H1 (cell line): Measurements from ENCODE around the gene TLK1. TPM values are rescaled to one million over a fixed set of nuclear protein-coding genes. Genes with fewer than 3 reads are reported as not detected.

Source experiments
- CTCF ChIA-PET: fragments of 300-600 bp; sonication (Branson Sonifier 250); formaldehyde crosslinking; loops from one replicate; lab custom pipeline; 2021; ENCODE audit not compliant: partially characterized antibody; lab: Charles Lee
- POLR2A ChIA-PET: fragments of 300-600 bp; sonication (Branson Sonifier 250); formaldehyde crosslinking; loops from one replicate; lab custom pipeline; 2021; ENCODE audit warnings: inconsistent platforms; ENCODE audit not compliant: partially characterized antibody; lab: Charles Lee
- DNase-seq, 2 experiments: peaks; one replicate each; pipeline versions ENCODE4 v3.0.0 to v3.0.0-alpha.2; 2010 to 2022; ENCODE audit warnings: low spot score in 2 of 2, low read depth in 1 of 2, mixed read lengths in 1 of 2
- FAIRE-seq: peaks from 2 replicates; lab custom pipeline; 2011; peaks lifted over from hg19 to GRCh38; lab: Jason Lieb, UNC
- H2AFZ ChIP-seq: 2 replicates; pipeline ENCODE4 v1.8.1; 2012; ENCODE audit warnings: low read length, inconsistent platforms
- H2AK5ac ChIP-seq: 2 replicates; pipeline ENCODE4 v1.6.1; 2013; ENCODE audit warnings: low read depth, low read length
- H2BK120ac ChIP-seq: replicated peaks from 2 replicates; pipeline ENCODE3; 2013; ENCODE audit warnings: low read depth, low read length, inconsistent platforms
- H2BK12ac ChIP-seq: 2 replicates; pipeline ENCODE4 v1.6.1; 2013; ENCODE audit warnings: low read depth, low read length
- H2BK15ac ChIP-seq: 2 replicates; pipeline ENCODE4 v1.6.1; 2013; ENCODE audit warnings: low read length
- H2BK20ac ChIP-seq: 2 replicates; pipeline ENCODE4 v1.6.1; 2013; ENCODE audit warnings: low read length
- H2BK5ac ChIP-seq: 2 replicates; pipeline ENCODE4 v1.6.1; 2013; ENCODE audit warnings: low read depth, low read length
- H3K14ac ChIP-seq: 2 replicates; pipeline ENCODE4 v1.6.1; 2013; ENCODE audit warnings: inconsistent platforms; ENCODE audit not compliant: insufficient read length
- H3K18ac ChIP-seq: 2 replicates; pipeline ENCODE4 v1.6.1; 2013; ENCODE audit warnings: low read length; ENCODE audit errors: extremely low read depth
- H3K23ac ChIP-seq: 2 replicates; pipeline ENCODE4 v1.6.1; 2013; ENCODE audit warnings: inconsistent platforms; ENCODE audit not compliant: insufficient read length
- H3K23me2 ChIP-seq: 2 replicates; pipeline ENCODE4 v1.6.1; 2013; ENCODE audit warnings: low read depth, low read length
- H3K27ac ChIP-seq: 2 replicates; pipeline ENCODE4 v1.6.1; 2011; ENCODE audit warnings: low read depth, low read length, inconsistent platforms
- H3K27me3 ChIP-seq, 4 experiments: replicated peaks in 1 of 4; 1 replicate in 1 of 4; 2 replicates in 3 of 4; pipeline versions ENCODE4 v1.6.1 to v1.8.1; 2011 to 2013; ENCODE audit warnings: low read length in 3 of 4, mild to moderate bottlenecking in 3 of 4, inconsistent platforms in 2 of 4, mixed read lengths in 2 of 4, moderate library complexity in 1 of 4; ENCODE audit not compliant: control insufficient read depth in 3 of 4, insufficient read depth in 3 of 4; ENCODE audit errors: extremely low read depth in 1 of 4
- H3K36me3 ChIP-seq, 4 experiments: 2 replicates each; pipeline versions ENCODE4 v1.6.1 to v1.8.1; 2011 to 2013; ENCODE audit warnings: mild to moderate bottlenecking in 4 of 4, low read length in 3 of 4, moderate library complexity in 2 of 4, control low read depth in 1 of 4, inconsistent platforms in 1 of 4; ENCODE audit not compliant: insufficient read depth in 4 of 4, control insufficient read depth in 2 of 4
- H3K4ac ChIP-seq: replicated peaks from 2 replicates; pipeline ENCODE3; 2013; ENCODE audit warnings: low read length, low read depth, mixed read lengths, inconsistent platforms; ENCODE audit not compliant: insufficient read length
- H3K4me1 ChIP-seq, 4 experiments: replicated peaks in 1 of 4; 1 replicate in 1 of 4; 2 replicates in 3 of 4; pipeline versions ENCODE4 v1.6.1 to v1.8.1; 2011 to 2013; ENCODE audit warnings: low read length in 3 of 4, inconsistent platforms in 2 of 4, mixed read lengths in 1 of 4; ENCODE audit not compliant: insufficient read depth in 4 of 4, control insufficient read depth in 3 of 4
- H3K4me2 ChIP-seq, 2 experiments: 2 replicates each; pipeline versions ENCODE4 v1.6.1 to v1.8.1; 2011 to 2013; ENCODE audit warnings: low read depth in 2 of 2, low read length in 2 of 2, control low read depth in 1 of 2, inconsistent platforms in 1 of 2, mild to moderate bottlenecking in 1 of 2; ENCODE audit not compliant: insufficient read depth in 1 of 2
- H3K4me3 ChIP-seq, 4 experiments: fragments of 200-600, 300-600 bp in 1 of 4; sonication (generic), shearing (Covaris generic), sonication (Bioruptor Twin) in 1 of 4; 2 replicates each; pipeline versions ENCODE4 v1.5.1 to v1.8.1; 2011 to 2016; ENCODE audit warnings: low read length in 4 of 4, low read depth in 3 of 4, control low read depth in 2 of 4, inconsistent platforms in 2 of 4, mild to moderate bottlenecking in 2 of 4, mixed read lengths in 1 of 4, moderate library complexity in 1 of 4; ENCODE audit not compliant: insufficient read depth in 2 of 4; ENCODE audit errors: extremely low read depth in 1 of 4
- H3K56ac ChIP-seq: replicated peaks from 2 replicates; pipeline ENCODE3; 2013; ENCODE audit warnings: low read depth, mild to moderate bottlenecking, mixed read lengths, low read length, inconsistent platforms; ENCODE audit not compliant: insufficient read length
- H3K79me1 ChIP-seq: 2 replicates; pipeline ENCODE4 v1.6.1; 2013; ENCODE audit warnings: low read depth, low read length, control low read depth
- H3K79me2 ChIP-seq, 2 experiments: 2 replicates each; pipeline versions ENCODE4 v1.6.1 to v1.8.1; 2012 to 2013; ENCODE audit warnings: low read length in 2 of 2, mild to moderate bottlenecking in 2 of 2, inconsistent platforms in 1 of 2; ENCODE audit not compliant: insufficient read depth in 2 of 2, control insufficient read depth in 1 of 2
- H3K9ac ChIP-seq, 4 experiments: replicated peaks in 1 of 4; 1 replicate in 1 of 4; 2 replicates in 3 of 4; pipeline versions ENCODE4 v1.6.1 to v1.8.1; 2011 to 2013; ENCODE audit warnings: low read depth in 3 of 4, low read length in 3 of 4, control low read depth in 2 of 4, mild to moderate bottlenecking in 2 of 4, moderate library complexity in 2 of 4, inconsistent platforms in 1 of 4; ENCODE audit errors: extremely low read depth in 1 of 4
- H3K9me3 ChIP-seq, 2 experiments: 2 replicates each; pipeline versions ENCODE4 v1.6.1 to v1.8.1; 2012 to 2013; ENCODE audit warnings: mild to moderate bottlenecking in 2 of 2, moderate library complexity in 2 of 2, control low read depth in 1 of 2, inconsistent platforms in 1 of 2, low read depth in 1 of 2, low read length in 1 of 2, mixed read lengths in 1 of 2; ENCODE audit not compliant: insufficient read depth in 2 of 2
- H4K20me1 ChIP-seq, 2 experiments: replicated peaks in 1 of 2; 2 replicates each; pipeline versions ENCODE3 to v1.8.1; 2011 to 2013; ENCODE audit warnings: inconsistent platforms in 2 of 2, low read length in 2 of 2, mild to moderate bottlenecking in 1 of 2; ENCODE audit not compliant: insufficient read depth in 2 of 2, control insufficient read depth in 1 of 2
- H4K5ac ChIP-seq: 2 replicates; pipeline ENCODE4 v1.6.1; 2013; ENCODE audit warnings: low read length, low read depth, mixed read lengths, inconsistent platforms; ENCODE audit not compliant: insufficient read length
- H4K8ac ChIP-seq: 2 replicates; pipeline ENCODE4 v1.8.0; 2013; ENCODE audit warnings: mild to moderate bottlenecking, moderate library complexity, low read length, inconsistent platforms; ENCODE audit not compliant: insufficient read depth; ENCODE audit errors: extremely low read depth
- H4K91ac ChIP-seq: replicated peaks from 2 replicates; pipeline ENCODE3; 2013; ENCODE audit warnings: low read length, mixed read lengths, inconsistent platforms; ENCODE audit not compliant: insufficient read length
- BACH1 ChIP-seq: IDR thresholded peaks from 2 replicates; pipeline ENCODE4 v1.6.1; 2012; ENCODE audit warnings: low read length, improper control_type of control experiment
- CBX8 ChIP-seq: fragments of 300-800, 300-1000 bp; sonication (generic); IDR thresholded peaks from 2 replicates; pipeline ENCODE4 v1.7.1; 2016; ENCODE audit warnings: low read depth, low read length, borderline replicate concordance
- EP300 ChIP-seq, 2 experiments: IDR thresholded peaks; 1 replicate in 1 of 2; 2 replicates in 1 of 2; pipeline ENCODE4 v1.6.1; 2011 to 2012; ENCODE audit warnings: low read depth in 2 of 2, low read length in 2 of 2, mild to moderate bottlenecking in 2 of 2, borderline replicate concordance in 1 of 2, inconsistent platforms in 1 of 2, moderate library complexity in 1 of 2
- GTF2F1 ChIP-seq: IDR thresholded peaks from 2 replicates; pipeline ENCODE4 v1.6.1; 2012; ENCODE audit warnings: low read depth, low read length, improper control_type of control experiment, borderline replicate concordance
- HDAC6 ChIP-seq: IDR thresholded peaks from one replicate; pipeline ENCODE4 v1.7.1; 2012; ENCODE audit warnings: low read depth, mild to moderate bottlenecking, inconsistent platforms, low read length, moderate library complexity
- KDM1A ChIP-seq: fragments of 200-600, 300-600 bp; sonication (generic); IDR thresholded peaks from 2 replicates; pipeline ENCODE4 v1.7.1; 2016; ENCODE audit warnings: mild to moderate bottlenecking, low read length, borderline replicate concordance
- NRF1 ChIP-seq: IDR thresholded peaks from 2 replicates; pipeline ENCODE4 v1.6.1; 2011; ENCODE audit warnings: mild to moderate bottlenecking, low read depth, low read length, improper control_type of control experiment
- POLR2AphosphoS5 ChIP-seq: IDR thresholded peaks from 2 replicates; pipeline ENCODE4 v1.6.1; 2011; ENCODE audit warnings: low read depth, low read length
- RAD21 ChIP-seq, 2 experiments: IDR thresholded peaks in 1 of 2; conservative IDR thresholded peaks in 1 of 2; 2 replicates each; pipeline ENCODE4 v1.6.1; 2011; ENCODE audit warnings: low read depth in 2 of 2, low read length in 2 of 2, improper control_type of control experiment in 1 of 2, inconsistent platforms in 1 of 2, mild to moderate bottlenecking in 1 of 2, moderate library complexity in 1 of 2
- RFX5 ChIP-seq: IDR thresholded peaks from 2 replicates; pipeline ENCODE4 v1.6.1; 2011; ENCODE audit warnings: low read depth, low read length, improper control_type of control experiment, borderline replicate concordance
- RXRA ChIP-seq: IDR thresholded peaks from 2 replicates; pipeline ENCODE4 v1.6.1; 2011; ENCODE audit warnings: low read depth, mild to moderate bottlenecking, low read length, moderate library complexity; ENCODE audit not compliant: insufficient read depth
- SP2 ChIP-seq: IDR thresholded peaks from 2 replicates; pipeline ENCODE4 v1.6.1; 2012; ENCODE audit warnings: mild to moderate bottlenecking, low read length, inconsistent platforms
- TAF1 ChIP-seq: IDR thresholded peaks from 2 replicates; pipeline ENCODE4 v1.6.1; 2011; ENCODE audit warnings: mild to moderate bottlenecking, low read depth, low read length
- TAF7 ChIP-seq: optimal IDR thresholded peaks from 2 replicates; pipeline ENCODE3; 2011; ENCODE audit warnings: low read depth, mild to moderate bottlenecking, inconsistent platforms, low read length, moderate library complexity, borderline replicate concordance
- TEAD4 ChIP-seq: IDR thresholded peaks from 2 replicates; pipeline ENCODE4 v1.6.1; 2012; ENCODE audit warnings: low read depth, low read length, inconsistent platforms, mixed read lengths
- WGBS, 2 experiments: shearing (Covaris generic) in 1 of 2; methylation state at CpG; one replicate each; pipeline versions ENCODE4 v1.1.6 to v1.1.7; 2013 to 2015; ENCODE audit warnings: low lambda C conversion rate in 2 of 2, mixed read lengths in 2 of 2, inconsistent platforms in 1 of 2, low coverage in 1 of 2, missing lambda C conversion rate in 1 of 2; ENCODE audit not compliant: insufficient replicate concordance in 2 of 2, insufficient coverage in 1 of 2, insufficient read length in 1 of 2; ENCODE audit errors: extremely low coverage in 1 of 2, missing lambda C conversion rate in 1 of 2; 5-methylcytosine and 5-hydroxymethylcytosine counted together
- polyA plus RNA-seq, 7 experiments: library from polyadenylated mRNA; depleted of rRNA in 3 of 7; stranded (reverse) in 5 of 7; unstranded in 2 of 7; fragments of >200 nt in 5 of 7; fragments of 200-250 nt in 2 of 7; gene quantifications; 1 replicate in 5 of 7; 2 replicates in 1 of 7; 4 replicates in 1 of 7; pipeline versions ENCODE4 v1.2.1 to v1.2.3, GENCODE V29; 2011 to 2013; ENCODE audit warnings: missing spikeins in 2 of 7, mixed read lengths in 2 of 7
- total RNA-seq: library from RNA; stranded (reverse); fragmentation: NEBNext Ultra II Directional; extraction: Animal tissue kit (Norgen Biotek cat#: 25700); gene quantifications from 2 replicates; pipeline ENCODE4 v1.2.1, GENCODE V29; 2021

Gene TLK1
- total and polyA plus RNA-seq, 2 of the 8 experiments (the other 6 are each of a cell fraction or from before 2014, with no cell fraction given): 11.2 to 102 TPM

DNA sequence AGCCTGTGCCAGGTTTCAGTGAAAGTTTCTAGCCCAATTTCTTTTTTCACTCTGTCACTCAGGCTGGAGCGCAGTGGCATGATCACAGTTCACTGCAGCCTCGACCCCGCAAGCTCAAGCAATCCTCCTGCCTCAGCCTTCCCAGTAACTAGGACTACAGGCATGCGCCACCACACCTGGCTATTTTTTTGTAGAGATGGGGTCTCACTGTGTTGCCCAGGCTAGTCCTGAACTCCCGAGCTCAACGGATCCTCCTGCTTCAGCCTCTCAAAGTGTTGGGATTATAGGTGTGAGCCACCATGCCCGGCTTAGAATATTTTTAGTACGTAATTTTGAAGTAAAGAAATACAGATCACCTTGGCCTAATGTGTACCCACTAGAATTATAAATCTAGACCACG, 144.6 kb downstream of the TLK1 start:
- Histone ChIP-seq H3K23me2 (no peaks in the 10 kb centered on the region; the same call in 1 of the 2 replicates), H3K79me1 (no peaks in the 10 kb centered on the region), H3K18ac (no peak overlapping the region), H4K8ac (no peak overlapping the region), H3K56ac (no peak overlapping the region), H2AK5ac (no peak overlapping the region), H3K9me3 (no peaks in the 10 kb centered on the region), H3K27ac (no peak overlapping the region), H2BK120ac (no peak overlapping the region), H3K4me1 (no peaks in the 10 kb centered on the region), H3K36me3 (peaks cover 0 to 16% (median 8%) of the 10 kb centered on the region in 4 experiments; a peak in 5 of 8 replicates), H3K4ac (no peak overlapping the region), H3K79me2 (no peaks in the 10 kb centered on the region), H3K23ac (no peak overlapping the region), H2AFZ (no peak overlapping the region), H3K4me2 (no peak overlapping the region), H3K4me3 (no peak overlapping the region), H4K20me1 (no peaks in the 10 kb centered on the region), H4K5ac (no peak overlapping the region), H4K91ac (no peak overlapping the region), H2BK20ac (no peak overlapping the region), H3K14ac (no peak overlapping the region), H2BK5ac (no peak overlapping the region), H2BK12ac (no peak overlapping the region), H3K27me3 (no peaks in the 10 kb centered on the region), H2BK15ac (no peak overlapping the region), H3K9ac (no peak overlapping the region)
- FAIRE-seq: no peak
- POLR2A ChIA-PET: interaction anchor here (0.6 kb wide), 1 partner anchor 12 kb away, joined by 3 read pairs; no protein-coding TSS in a partner anchor
- DNase-seq: no peak
- WGBS, 2 experiments: 97% methylated on average over 9 of the region's 9 CpGs; no CpG with 5 or more reads in 1 of the 2 experiments
- CTCF ChIA-PET: no interaction called here
- TF ChIP-seq CBX8 (no peak), NRF1 (no peak), TEAD4 (no peak), BACH1 (no peak), GTF2F1 (no peak), TAF1 (no peak), RAD21 (IDR thresholded peaks at IDR 0.05 in 1 of 2, conservative IDR thresholded peaks at IDR 0.05 in 1 of 2; ENCODE audit: low read depth in 2 of 2, low read length in 2 of 2) (no peak), POLR2AphosphoS5 (no peak), KDM1A (no peak), EP300 (IDR thresholded peaks at IDR 0.05; ENCODE audit: borderline replicate concordance in 1 of 2, low read depth in 2 of 2, low read length in 2 of 2) (no peak), RXRA (no peak), RFX5 (no peak), TAF7 (no peak), SP2 (no peak), HDAC6 (no peak)
